Measurements from ENCODE around the gene ZNF319.

Gene ZNF319

GRCh38 chr16:57956270-57956808, 44.1 kb downstream of the ZNF319 start:
- no peak for DNase-seq (ENCODE audit: low read depth)

DNA sequence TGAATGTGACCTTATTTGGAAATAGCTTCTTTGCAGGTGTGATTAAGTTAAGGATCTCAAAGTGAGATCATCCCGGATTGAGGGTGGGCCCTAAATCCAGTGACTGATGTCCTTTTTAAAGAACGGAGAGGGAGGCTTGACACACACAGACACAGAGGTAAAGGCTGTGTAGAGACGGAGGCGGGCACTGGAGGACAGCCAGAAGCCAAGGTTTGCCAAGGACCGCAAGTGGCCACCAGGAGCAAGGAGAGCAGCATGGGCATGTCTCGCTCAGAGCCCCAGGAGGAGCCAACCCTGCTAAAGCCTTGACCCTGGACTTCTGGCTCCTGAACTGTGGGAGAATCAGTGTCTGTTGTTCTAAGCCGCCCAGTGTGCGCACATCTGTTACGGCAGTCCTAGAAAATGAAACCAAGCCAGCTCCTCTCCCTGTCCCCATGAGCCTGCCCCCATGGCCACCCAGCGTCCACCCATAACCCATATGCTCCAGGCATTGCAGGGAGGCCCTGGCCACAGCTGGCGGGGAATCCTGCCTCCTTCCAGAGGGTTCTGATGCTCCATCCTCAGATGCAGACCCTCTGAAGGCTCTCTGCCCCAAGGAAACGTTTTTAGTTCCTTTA, 44.8 kb downstream of the ZNF319 start:
- no peak for DNase-seq (ENCODE audit: low read depth)

- DNase-seq (ENCODE audit: low read depth) = no peak
These were observed 46.6 kb downstream of the ZNF319 start for GRCh38 chr16:57953857-57954256.

DNA sequence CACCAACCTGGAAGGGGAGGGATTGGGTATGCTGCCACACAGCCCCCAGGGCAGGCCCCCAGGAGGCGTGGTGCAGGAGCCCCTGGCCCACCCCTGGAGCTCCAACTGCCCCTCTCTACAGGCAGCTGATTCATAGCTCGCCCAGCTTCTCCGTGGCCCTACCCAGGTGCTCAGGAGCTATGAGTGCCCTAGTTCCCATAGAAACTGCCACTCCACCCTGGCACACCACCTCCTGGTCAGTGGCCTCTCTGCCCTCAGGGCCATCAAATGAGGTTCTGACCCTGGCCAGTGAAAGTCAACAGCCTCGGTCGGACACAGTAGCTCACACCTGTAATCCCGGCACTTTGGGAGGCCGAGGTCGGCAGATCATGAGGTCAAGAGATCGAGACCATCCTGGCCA, 47.6 kb downstream of the ZNF319 start:
- no peak for DNase-seq (ENCODE audit: low read depth)

DNA sequence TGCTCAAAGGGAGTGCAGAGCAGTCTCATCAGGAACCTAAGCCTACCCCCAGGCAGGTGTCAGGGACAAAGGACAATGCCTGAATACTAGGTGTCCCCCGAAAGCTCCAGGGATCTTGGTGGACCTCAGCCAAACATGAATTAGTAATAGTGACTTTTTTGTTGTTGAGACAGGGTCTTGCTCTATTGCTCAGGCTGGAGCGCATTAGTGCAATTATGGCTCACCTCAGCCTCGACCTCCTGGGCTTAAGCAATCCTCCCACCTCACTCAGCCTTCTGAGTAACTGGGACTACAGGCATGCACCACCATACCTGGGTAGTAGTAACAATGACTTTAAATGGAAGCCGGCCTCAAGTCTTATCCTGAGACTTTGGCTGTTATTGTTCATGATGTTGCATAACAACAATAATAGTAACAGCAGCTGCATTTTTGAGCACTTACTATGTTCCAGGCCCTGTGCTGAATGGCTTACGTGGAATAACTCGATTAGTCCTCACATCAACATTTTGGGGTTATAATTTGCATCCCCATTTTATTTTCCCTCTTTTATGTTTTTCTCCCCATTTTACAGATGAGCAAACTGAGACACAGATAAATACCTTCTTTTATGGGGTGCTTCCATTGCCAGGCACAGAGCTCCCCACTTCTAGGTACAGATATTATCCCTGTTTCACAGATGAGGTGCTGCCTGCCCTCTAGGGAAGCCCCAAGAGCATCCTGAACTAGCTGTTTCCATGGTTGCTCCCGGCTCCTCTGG, 49.1 kb downstream of the ZNF319 start:
- no peak for DNase-seq (ENCODE audit: low read depth)

DNA sequence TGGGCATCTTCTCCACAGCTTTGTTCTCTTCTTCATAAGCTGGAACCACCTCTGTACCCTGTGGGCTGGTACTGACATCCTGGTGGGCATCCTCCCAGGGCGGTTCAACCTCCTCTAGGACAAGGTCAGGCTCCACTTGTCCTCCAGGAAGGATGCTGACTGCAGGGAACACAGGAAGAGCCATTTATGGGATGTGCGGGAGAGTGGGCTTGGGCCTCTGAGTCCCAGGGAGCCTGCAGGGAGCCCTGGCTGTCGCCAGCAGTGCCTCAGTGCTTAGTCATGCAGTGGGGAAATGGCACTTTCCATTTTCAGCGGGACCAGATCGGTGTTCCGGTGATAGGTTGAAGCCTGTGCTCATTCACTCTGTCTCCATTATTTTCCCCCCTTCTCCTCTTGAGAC, 50.1 kb downstream of the ZNF319 start:
- no peak for DNase-seq (ENCODE audit: low read depth)

- no peak for DNase-seq (ENCODE audit: low read depth)
These were observed 50.8 kb downstream of the ZNF319 start for GRCh38 chr16:57949595-57950238.

DNA sequence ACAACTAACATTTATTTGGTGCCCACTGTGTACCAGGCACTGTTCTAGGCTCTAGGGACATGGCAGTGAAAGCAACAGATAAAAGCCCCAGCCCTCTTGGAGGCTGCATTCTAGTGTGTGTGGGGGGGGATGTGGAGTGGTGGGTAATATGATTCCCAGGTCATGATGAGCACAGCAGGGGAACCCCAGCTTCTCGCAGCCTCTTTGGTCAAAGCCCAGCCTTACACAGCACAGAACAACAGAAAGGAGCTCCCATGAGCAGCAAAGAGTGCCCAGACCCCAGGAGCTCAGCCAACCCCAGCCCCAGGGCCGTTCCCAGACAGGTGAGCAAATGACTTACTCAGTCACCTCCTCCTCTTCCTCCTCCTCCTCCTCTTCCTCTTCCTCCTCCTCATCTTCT, 51.5 kb downstream of the ZNF319 start:
- DNase-seq (ENCODE audit: low read depth) = no peak

- DNase-seq (ENCODE audit: low read depth) = no peak
These were observed 52.4 kb downstream of the ZNF319 start for GRCh38 chr16:57948027-57948426.

DNA sequence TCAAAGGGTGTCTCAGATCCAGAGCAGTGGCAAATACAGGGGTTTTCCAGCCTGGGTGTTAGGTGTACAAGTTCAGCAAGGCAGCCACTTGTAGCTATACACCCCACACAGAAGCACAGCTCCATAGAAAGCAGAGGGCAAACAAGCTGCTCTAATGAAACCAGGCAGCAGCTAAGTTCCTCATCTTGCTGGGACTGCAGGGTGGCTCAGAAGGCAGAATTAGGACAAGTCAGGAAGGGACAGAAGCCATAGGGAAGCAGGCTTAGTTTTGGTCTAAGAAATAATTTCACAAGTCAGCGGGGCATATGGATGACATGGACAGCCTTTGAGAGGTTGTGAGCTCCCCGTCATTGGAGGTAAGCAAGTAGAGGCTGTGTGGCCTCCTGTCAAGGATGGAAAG, 53.2 kb downstream of the ZNF319 start:
- DNase-seq (ENCODE audit: low read depth) = no peak

GRCh38 chr16:57946181-57946801, 54.2 kb downstream of the ZNF319 start:
- DNase-seq (ENCODE audit: low read depth) = no peak

DNA sequence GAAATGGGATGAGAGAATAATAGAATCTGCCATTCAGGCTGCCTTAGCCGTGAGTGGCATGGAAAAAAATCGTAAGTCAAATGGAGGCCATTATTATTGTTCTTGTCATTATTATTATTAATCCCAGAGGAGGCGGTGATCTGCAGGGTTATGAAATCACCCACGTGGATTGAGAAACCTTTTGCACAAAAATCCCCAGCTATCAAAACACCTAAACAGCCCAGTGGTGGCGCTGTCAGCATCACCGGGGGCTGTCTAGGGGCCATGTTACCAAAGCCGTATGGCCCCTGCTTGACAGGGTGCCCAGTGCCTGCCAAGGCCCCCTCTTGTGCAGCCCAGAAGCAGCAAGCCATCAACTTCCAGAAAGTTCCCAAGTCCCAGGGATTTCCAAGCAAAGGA, 54.7 kb downstream of the ZNF319 start:
- no peak for DNase-seq (ENCODE audit: low read depth)

- no peak for DNase-seq (ENCODE audit: low read depth)
These were observed 55.3 kb downstream of the ZNF319 start for GRCh38 chr16:57944970-57945739.

All from HS-5 (cell line).